ENCODE data around the gene SOHLH2. TPM values are rescaled to one million over a fixed set of nuclear protein-coding genes. Genes with fewer than 3 reads are reported as not detected.

SOHLH2 gene
- total RNA-seq, 1 donor = 0.43 TPM

DNA sequence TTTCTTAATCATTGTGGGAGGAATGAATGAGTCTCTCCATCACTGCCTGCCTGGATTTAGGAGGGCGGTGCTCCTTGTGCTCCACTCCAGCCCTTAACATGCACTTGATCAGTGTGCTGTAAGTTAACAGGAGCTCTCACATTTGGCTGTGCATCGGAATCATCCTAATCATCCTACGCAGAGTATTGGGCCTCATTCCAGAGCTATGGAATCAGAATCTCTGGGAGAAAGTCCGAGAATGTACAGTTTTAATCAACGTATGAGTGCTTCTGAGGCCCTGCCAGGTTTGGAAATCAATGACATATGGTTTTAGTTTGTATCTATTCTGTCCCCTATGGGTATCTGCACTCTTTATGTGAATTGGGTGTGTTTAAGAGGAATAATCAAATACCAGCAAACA, 48.3 kb downstream of the SOHLH2 start:
- TF ChIP-seq, protein P1, sequence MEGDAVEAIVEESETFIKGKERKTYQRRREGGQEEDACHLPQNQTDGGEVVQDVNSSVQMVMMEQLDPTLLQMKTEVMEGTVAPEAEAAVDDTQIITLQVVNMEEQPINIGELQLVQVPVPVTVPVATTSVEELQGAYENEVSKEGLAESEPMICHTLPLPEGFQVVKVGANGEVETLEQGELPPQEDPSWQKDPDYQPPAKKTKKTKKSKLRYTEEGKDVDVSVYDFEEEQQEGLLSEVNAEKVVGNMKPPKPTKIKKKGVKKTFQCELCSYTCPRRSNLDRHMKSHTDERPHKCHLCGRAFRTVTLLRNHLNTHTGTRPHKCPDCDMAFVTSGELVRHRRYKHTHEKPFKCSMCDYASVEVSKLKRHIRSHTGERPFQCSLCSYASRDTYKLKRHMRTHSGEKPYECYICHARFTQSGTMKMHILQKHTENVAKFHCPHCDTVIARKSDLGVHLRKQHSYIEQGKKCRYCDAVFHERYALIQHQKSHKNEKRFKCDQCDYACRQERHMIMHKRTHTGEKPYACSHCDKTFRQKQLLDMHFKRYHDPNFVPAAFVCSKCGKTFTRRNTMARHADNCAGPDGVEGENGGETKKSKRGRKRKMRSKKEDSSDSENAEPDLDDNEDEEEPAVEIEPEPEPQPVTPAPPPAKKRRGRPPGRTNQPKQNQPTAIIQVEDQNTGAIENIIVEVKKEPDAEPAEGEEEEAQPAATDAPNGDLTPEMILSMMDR (IDR thresholded peaks at IDR 0.05; ENCODE audit: insufficient read depth, low read depth, low read length) = no peak
- H3K4me3 ChIP-seq (ENCODE audit: low read depth, low read length) = no peak overlapping the region
- DNase-seq (ENCODE audit: low read depth) = no peak

DNA sequence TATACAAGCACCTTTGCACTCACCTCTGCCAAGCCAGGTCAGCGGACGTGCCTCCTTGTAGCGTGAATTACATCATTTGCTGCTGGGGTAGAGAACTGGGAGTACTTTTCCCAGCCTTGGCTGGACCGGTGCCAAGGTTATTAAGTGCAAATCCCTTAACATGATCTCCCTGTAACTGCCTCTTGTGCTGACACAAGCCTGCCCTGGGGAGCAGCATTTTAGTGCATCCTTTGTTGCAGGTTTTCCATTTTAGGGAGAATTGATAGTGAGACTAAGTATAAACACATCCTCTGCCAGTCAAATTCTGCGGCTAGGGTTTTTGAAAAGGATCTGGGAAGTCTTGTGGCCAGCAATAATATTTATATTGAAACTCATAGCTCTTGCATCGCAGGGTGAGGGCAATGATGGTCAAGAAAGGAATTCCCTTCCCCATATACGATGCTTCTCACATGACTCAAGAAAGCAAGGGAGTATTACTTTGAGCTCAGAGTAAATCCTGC, 50.5 kb downstream of the SOHLH2 start:
- no peak overlapping the region for H3K4me3 ChIP-seq (ENCODE audit: low read depth, low read length)
- DNase-seq (ENCODE audit: low read depth) = peak; percentile 55
- TF ChIP-seq, protein P1 (IDR thresholded peaks at IDR 0.05; ENCODE audit: insufficient read depth, low read depth, low read length) = no peak

DNA sequence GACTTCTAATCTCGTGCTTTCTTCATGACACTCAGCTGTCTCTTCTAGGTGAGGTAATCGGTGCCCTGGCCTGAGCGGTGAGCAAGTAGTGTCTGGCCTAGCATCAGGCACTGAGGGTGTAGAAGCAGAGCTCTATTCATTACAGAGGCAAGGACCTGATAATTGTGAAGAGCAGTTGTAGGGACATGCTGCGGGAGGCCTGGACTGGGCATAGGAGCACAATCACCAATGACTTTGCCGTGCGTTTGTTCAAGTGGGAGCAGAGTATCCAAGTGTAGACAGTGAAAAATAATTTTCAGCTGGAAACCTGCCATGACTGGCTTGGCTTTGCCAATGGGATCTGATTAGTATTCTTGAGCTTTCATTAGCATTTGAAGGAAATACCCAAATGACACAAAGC, 51.1 kb downstream of the SOHLH2 start:
- TF ChIP-seq, protein P1 (IDR thresholded peaks at IDR 0.05; ENCODE audit: insufficient read depth, low read depth, low read length) = no peak
- DNase-seq (ENCODE audit: low read depth) = no peak
- H3K4me3 ChIP-seq (ENCODE audit: low read depth, low read length) = no peak overlapping the region

DNA sequence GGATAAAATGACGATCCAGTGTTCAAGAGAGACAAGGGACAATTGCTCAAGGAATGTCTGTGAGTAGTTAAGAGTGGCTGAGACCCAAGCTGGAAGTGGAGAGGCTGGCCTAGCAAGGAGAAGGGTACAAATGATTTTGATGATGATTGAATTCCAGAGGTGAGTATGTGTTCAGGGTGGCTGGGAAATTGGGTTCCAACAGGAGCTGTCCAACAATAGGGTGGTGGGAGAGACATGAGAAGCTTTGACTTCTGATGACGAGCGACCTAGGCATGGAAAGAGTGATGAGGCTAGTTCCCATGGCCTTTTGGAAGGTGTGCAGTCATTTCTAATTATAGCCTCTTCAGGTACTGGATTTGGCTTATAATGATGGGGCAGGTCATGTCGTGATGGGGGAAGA, 54.1 kb downstream of the SOHLH2 start:
- TF ChIP-seq, protein P1 (IDR thresholded peaks at IDR 0.05; ENCODE audit: insufficient read depth, low read depth, low read length) = no peak
- DNase-seq (ENCODE audit: low read depth) = no peak
- H3K4me3 ChIP-seq (ENCODE audit: low read depth, low read length) = no peak overlapping the region

DNA sequence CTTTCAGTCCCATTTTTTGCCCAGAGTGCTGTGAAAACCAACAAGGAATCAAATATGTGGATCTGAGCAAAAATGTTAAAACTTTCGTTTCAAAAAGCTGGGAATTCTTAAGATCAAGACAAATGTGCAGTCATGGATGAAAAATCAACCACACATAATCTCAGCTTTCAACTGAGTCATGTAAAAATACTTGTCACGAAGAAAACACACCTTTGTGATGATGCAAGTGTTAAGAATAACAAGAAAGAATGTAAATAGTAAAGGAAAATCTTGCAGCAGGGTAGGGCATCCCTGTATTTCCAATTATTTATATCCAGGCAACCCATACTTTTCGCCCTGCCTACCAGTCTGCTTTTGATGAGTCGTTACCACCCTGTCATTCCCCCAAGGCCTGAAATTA, 55.7 kb downstream of the SOHLH2 start:
- no peak for DNase-seq (ENCODE audit: low read depth)
- no peak overlapping the region for H3K4me3 ChIP-seq (ENCODE audit: low read depth, low read length)
- TF ChIP-seq, protein P1 (IDR thresholded peaks at IDR 0.05; ENCODE audit: insufficient read depth, low read depth, low read length) = no peak

DNA sequence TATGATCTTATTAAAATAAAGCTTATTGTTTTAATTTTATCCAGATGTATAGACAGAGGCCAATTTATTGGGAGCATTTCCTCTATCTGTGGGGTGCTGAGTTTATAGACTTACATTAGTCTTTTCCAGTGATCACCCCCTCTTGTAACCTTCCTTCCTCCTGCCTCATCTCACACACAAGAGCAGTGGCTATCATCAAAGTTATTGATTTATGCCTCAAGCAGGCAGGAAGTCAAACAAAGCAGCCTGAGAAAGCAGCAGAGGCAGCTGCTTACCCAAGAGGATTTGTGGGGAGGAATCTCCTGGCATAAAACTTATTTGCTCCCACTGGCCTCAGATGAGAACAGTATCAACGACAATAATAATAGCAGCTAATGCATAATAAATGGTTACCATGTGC, 56.9 kb downstream of the SOHLH2 start:
- TF ChIP-seq, protein P1 (IDR thresholded peaks at IDR 0.05; ENCODE audit: insufficient read depth, low read depth, low read length) = no peak
- no peak for DNase-seq (ENCODE audit: low read depth)
- no peak overlapping the region for H3K4me3 ChIP-seq (ENCODE audit: low read depth, low read length)

DNA sequence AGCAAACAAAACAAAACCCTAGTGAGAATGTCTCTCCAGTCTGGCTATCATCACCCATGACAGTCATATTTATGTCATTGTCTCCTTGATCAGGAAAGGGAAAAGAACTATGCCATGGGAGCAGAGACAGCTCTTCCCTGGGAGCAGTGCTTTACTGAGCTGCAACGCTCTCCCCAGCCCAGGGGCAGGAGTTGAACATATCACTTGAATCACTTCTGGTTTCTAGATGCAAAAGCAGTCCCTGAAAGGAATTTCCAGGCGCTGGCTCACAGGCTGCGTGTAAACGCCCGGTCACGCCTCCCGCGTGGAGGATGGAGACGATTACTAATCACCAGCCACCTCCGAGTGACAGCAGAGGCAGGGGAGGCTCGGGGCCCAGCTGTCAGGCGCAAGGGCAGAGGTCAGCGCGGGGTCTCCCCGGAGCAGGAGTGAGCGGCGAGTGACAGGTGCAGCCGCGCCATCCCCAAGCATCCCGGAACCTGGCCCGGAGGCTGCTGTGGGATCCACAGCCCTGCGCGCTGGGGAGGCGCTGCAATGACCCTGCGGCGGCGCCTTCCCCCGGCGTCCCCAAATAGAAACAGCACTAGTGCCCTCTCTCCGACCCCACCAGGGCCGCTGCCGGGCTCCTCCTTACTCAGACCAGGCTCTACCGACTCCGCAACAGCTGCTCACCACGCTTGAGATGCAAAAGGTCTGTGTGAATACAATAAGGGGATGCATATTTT, 59.6 kb downstream of the SOHLH2 start:
- TF ChIP-seq, protein P1 (IDR thresholded peaks at IDR 0.05; ENCODE audit: insufficient read depth, low read depth, low read length) = no peak
- no peak overlapping the region for H3K4me3 ChIP-seq (ENCODE audit: low read depth, low read length)
- no peak for DNase-seq (ENCODE audit: low read depth)
